Liver (tissue), 9 donors: ENCODE data around the gene ACTC1. TPM values are rescaled to one million over a fixed set of nuclear protein-coding genes. Genes with fewer than 3 reads are reported as not detected.

ENCODE experiments used
- DNase-seq: peaks from one replicate; pipeline ENCODE4 v3.0.0-alpha.2; 2017; ENCODE audit warnings: low spot score
- H3K27ac ChIP-seq, 2 donors: one replicate each; pipeline ENCODE4 v1.7.0; 2013; ENCODE audit warnings: inconsistent platforms in 2 of 2, low read length in 2 of 2, control low read depth in 1 of 2, low read depth in 1 of 2, mild to moderate bottlenecking in 1 of 2
- H3K27me3 ChIP-seq, 4 donors: one replicate each; pipeline versions ENCODE4 v1.6.1 to v1.7.0; 2013; ENCODE audit warnings: low read length in 3 of 4, inconsistent platforms in 1 of 4, mild to moderate bottlenecking in 1 of 4, moderate library complexity in 1 of 4; ENCODE audit not compliant: control insufficient read depth in 4 of 4, insufficient read depth in 4 of 4
- H3K36me3 ChIP-seq, 4 donors: one replicate each; pipeline versions ENCODE4 v1.6.1 to v1.7.0; 2013; ENCODE audit warnings: low read length in 3 of 4, mild to moderate bottlenecking in 3 of 4, low read depth in 1 of 4, moderate library complexity in 1 of 4; ENCODE audit not compliant: control insufficient read depth in 4 of 4, insufficient read depth in 3 of 4
- H3K4me1 ChIP-seq, 4 donors: one replicate each; pipeline versions ENCODE4 v1.6.1 to v1.7.0; 2013; ENCODE audit warnings: low read length in 3 of 4, mild to moderate bottlenecking in 3 of 4, moderate library complexity in 1 of 4; ENCODE audit not compliant: control insufficient read depth in 4 of 4, insufficient read depth in 4 of 4
- H3K4me3 ChIP-seq, 3 donors: one replicate each; pipeline versions ENCODE4 v1.6.1 to v1.7.0; 2013; ENCODE audit warnings: low read length in 3 of 3, control low read depth in 1 of 3, low read depth in 1 of 3, mild to moderate bottlenecking in 1 of 3
- H3K9ac ChIP-seq, 2 donors: one replicate each; pipeline ENCODE4 v1.7.0; 2013; ENCODE audit warnings: low read length in 2 of 2, mild to moderate bottlenecking in 2 of 2, moderate library complexity in 2 of 2, control low read depth in 1 of 2, low read depth in 1 of 2
- H3K9me3 ChIP-seq, 4 donors: one replicate each; pipeline versions ENCODE4 v1.6.1 to v1.7.0; 2013; ENCODE audit warnings: low read length in 3 of 4; ENCODE audit not compliant: control insufficient read depth in 4 of 4
- CTCF ChIP-seq: fragments of 150-350 bp; IDR thresholded peaks from 2 replicates; pipeline ENCODE4 v1.5.1; 2017; ENCODE audit warnings: improper control_type of control experiment, low read depth, low read length; ENCODE audit not compliant: missing input control
- FOXA1 ChIP-seq: IDR thresholded peaks from 2 replicates; pipeline ENCODE4 v1.6.1; 2016; ENCODE audit warnings: antibody characterized with exemption
- FOXA2 ChIP-seq: IDR thresholded peaks from 2 replicates; pipeline ENCODE4 v1.6.1; 2016; ENCODE audit warnings: antibody characterized with exemption
- GABPA ChIP-seq, 2 donors: IDR thresholded peaks in 1 of 2; conservative IDR thresholded peaks in 1 of 2; 2 replicates each; pipeline ENCODE4 v1.6.1; 2016; ENCODE audit warnings: antibody characterized with exemption in 2 of 2, mild to moderate bottlenecking in 1 of 2, moderate library complexity in 1 of 2
- HNF4G ChIP-seq: IDR thresholded peaks from 2 replicates; pipeline ENCODE4 v1.6.1; 2016; ENCODE audit warnings: antibody characterized with exemption
- JUND ChIP-seq, 2 donors: IDR thresholded peaks; 2 replicates each; pipeline ENCODE4 v1.6.1; 2016; ENCODE audit warnings: antibody characterized with exemption in 2 of 2
- MAX ChIP-seq: IDR thresholded peaks from 2 replicates; pipeline ENCODE4 v1.6.1; 2016; ENCODE audit warnings: antibody characterized with exemption
- NR2F2 ChIP-seq: IDR thresholded peaks from 2 replicates; pipeline ENCODE4 v1.6.1; 2016; ENCODE audit warnings: antibody characterized with exemption
- RAD21 ChIP-seq, 2 donors: IDR thresholded peaks; 2 replicates each; pipeline ENCODE4 v1.6.1; 2016; ENCODE audit warnings: antibody characterized with exemption in 2 of 2, mild to moderate bottlenecking in 2 of 2
- REST ChIP-seq: IDR thresholded peaks from 2 replicates; pipeline ENCODE4 v1.6.1; 2016; ENCODE audit warnings: antibody characterized with exemption, mild to moderate bottlenecking
- RXRA ChIP-seq, 2 donors: IDR thresholded peaks; 2 replicates each; pipeline ENCODE4 v1.6.1; 2017 to 2018; ENCODE audit warnings: antibody characterized with exemption in 2 of 2, mild to moderate bottlenecking in 1 of 2
- SP1 ChIP-seq: IDR thresholded peaks from 2 replicates; pipeline ENCODE4 v1.6.1; 2018; ENCODE audit warnings: antibody characterized with exemption, mild to moderate bottlenecking
- TAF1 ChIP-seq: conservative IDR thresholded peaks from 2 replicates; pipeline ENCODE4 v1.6.1; 2016; ENCODE audit warnings: antibody characterized with exemption, mild to moderate bottlenecking
- YY1 ChIP-seq: IDR thresholded peaks from 2 replicates; pipeline ENCODE4 v1.6.1; 2016; ENCODE audit warnings: antibody characterized with exemption, mild to moderate bottlenecking
- ZBTB33 ChIP-seq: IDR thresholded peaks from 2 replicates; pipeline ENCODE4 v1.6.1; 2016; ENCODE audit warnings: antibody characterized with exemption
- WGBS: extraction: QIAGEN DNeasy Blood & Tissue Kit; methylation state at CpG from one replicate; pipeline ENCODE4 v1.1.7; 2013; 5-methylcytosine and 5-hydroxymethylcytosine counted together
- polyA plus RNA-seq, 2 donors: library from polyadenylated mRNA; stranded (reverse) in 1 of 2; unstranded in 1 of 2; fragments of 200-250 nt in 1 of 2; fragments of >200 nt in 1 of 2; fragmentation: Nextera tagmentation in 1 of 2; extraction: Ambion mirVana in 1 of 2; gene quantifications; one replicate each; pipeline versions ENCODE4 v1.2.1 to v1.2.3, GENCODE V29; 2013 to 2015
- total RNA-seq, 2 donors: library from RNA; depleted of rRNA; stranded (reverse); fragments of >200 nt; gene quantifications; one replicate each; pipeline ENCODE4 v1.2.3, GENCODE V29; 2014
- donor health status: healthy.
- donor health status: healthy.
- donor health status: healthy.
- donor health status: healthy.
- donor health status: healthy.

Gene ACTC1
- total and polyA plus RNA-seq, 4 donors: 0.08 to 0.89 TPM; not detected in 2

GRCh38 chr15:34773013-34773412, 22.3 kb downstream of the ACTC1 start:
- no peaks in the 10 kb centered on the region for H3K9me3 ChIP-seq
- no peaks in the 10 kb centered on the region for H3K27me3 ChIP-seq
- no peak overlapping the region for H3K4me3 ChIP-seq
- no peak overlapping the region for H3K9ac ChIP-seq
- no peak overlapping the region for H3K27ac ChIP-seq
- no peaks in the 10 kb centered on the region for H3K4me1 ChIP-seq
- TF ChIP-seq REST (no peak), MAX (no peak), FOXA2 (no peak)
- no peak for DNase-seq
- H3K36me3 ChIP-seq: no peaks in the 10 kb centered on the region

GRCh38 chr15:34772312-34772711, 23.0 kb downstream of the ACTC1 start:
- Histone ChIP-seq H3K27ac (no peak overlapping the region), H3K36me3 (no peaks in the 10 kb centered on the region)
- no peak for DNase-seq

More at GRCh38 chr15:34772312-34772711, 23.0 kb downstream of the ACTC1 start:
- Histone ChIP-seq H3K9ac (no peak overlapping the region), H3K4me1 (no peaks in the 10 kb centered on the region), H3K27me3 (no peaks in the 10 kb centered on the region), H3K9me3 (no peaks in the 10 kb centered on the region), H3K4me3 (no peak overlapping the region)
- TF ChIP-seq REST (no peak), SP1 (no peak), ZBTB33 (no peak), HNF4G (no peak), RAD21 (IDR thresholded peaks at IDR 0.05) (no peak), CTCF (no peak), FOXA1 (no peak), JUND (IDR thresholded peaks at IDR 0.05) (no peak), RXRA (IDR thresholded peaks at IDR 0.05) (no peak), GABPA (IDR thresholded peaks at IDR 0.05 in 1 of 2, conservative IDR thresholded peaks at IDR 0.05 in 1 of 2) (no peak), YY1 (no peak), TAF1 (no peak), NR2F2 (no peak), FOXA2 (no peak), MAX (no peak)
- 75% methylated on average over 2 of the region's 2 CpGs for WGBS
